GM21367 (cell line): ENCODE data around the gene AIDA.
"Not testable (repeated sequence)": the region's sequence is repeated elsewhere in the genome, so short reads cannot be mapped to it uniquely, and the experiment has no call there.

Experiments used
- ATAC-seq: cut with Tn5 transposase; IDR thresholded peaks from one replicate; pipeline ENCODE4 v1.9.1; 2021; ENCODE audit not compliant: unreplicated experiment

AIDA gene

DNA sequence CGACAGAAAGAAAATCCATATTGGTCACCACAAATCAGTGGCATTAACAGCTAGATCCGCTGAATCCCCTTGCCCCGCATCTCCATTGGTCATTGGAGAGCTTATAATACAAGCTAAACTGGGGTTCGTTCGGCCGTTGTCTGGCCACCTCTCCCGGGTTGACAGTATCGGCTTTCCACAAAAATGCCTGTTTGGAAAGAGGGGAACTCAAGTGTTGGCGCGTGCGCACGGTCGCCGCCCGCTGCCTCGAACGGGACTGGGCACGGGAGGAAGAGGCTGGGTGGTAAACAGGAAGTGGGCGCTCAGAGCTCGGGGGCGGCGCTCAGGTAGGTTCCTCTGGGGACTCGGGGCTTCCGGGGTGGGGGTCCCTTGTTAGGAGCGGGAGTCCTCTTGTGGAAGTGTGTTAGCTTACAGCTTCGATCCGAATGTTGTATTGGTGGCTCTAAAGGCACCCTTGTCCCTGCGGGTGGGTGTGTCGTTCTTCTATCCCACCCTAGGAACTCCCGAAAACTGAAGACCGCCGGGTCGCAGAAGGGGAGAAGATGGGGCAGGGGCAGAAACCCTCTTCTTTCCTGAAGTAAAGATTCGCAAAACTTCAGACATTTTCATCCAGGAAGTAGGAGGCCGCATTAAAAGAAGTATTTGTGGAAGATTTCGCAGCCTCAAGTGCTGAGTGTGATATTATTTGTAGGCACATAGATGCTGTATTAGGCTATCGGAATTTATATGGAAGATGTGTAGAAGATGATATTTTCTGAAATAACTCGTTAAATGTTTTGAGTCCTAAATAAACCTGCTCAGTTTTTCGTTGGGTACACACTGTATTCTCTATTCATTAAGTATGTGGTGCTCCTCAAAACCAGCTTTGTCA lies 1.0 kb upstream of the AIDA start:
- peak; percentile 61 for ATAC-seq

DNA sequence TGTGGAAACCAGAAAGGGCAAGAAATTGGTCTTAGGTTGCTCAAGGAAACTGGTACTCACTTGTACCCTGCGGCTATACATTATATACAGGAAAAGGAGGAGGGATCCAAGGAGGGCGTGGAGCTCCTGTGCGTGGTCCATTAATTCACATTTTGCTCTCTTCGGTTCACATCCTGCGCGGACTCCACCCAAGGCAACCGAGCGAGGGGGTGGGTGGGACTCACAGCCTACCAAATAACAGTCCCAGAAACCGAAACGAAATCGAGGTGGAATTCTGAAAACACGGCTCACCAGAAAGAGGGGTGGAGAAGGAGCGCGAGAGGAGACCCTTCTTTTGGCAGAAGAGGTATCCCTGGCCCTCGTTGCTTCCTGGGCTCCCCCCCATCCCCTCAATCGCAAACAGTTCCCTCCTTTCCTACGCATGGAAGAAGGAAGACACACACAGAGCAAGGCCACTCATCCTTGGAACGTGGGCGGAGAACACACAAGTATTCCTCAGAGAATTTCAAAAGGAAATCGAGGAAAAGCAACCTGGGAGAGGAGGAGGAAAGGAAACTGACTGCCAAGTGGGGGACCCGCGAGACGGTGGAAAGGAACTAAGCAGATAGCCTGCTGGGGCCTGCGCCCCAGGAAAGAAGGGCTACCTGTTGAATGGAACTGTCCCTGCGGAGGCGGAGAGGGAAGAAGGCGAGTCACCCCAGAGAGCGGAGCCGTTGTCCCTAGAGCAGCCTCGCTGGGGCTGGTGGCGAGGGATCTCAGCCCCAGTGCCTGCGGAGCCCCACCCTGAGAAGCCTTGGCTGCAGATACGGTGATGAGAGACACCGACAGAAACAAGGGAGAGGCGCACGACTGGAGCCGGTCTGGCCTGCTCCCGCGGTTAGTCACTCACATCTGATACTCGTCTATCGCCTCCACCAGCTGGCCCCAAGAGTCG lies 705 bp downstream of the AIDA start:
- ATAC-seq = peak; percentile 25

DNA sequence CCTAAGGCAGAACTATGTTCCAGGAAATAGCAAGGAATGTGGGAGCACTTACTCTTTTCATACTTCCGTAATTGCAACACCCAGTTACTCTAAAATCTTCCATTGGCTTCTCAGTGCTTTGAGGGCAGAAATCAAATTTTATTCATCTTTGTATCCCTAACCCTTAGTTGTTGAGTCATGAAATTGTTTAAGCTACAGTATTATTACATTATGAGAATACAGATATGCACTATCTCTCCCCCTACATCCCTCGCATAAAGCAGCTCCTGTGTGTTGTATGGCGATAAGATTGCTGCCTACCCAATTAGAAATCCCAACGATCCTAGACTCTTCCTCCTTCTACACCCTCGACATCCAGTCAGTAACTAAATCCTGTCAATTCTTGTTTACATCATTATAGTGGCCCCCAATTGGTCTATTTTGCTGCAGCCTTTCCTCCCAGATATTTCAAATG lies 2.6 kb downstream of the AIDA start:
- no peak for ATAC-seq

DNA sequence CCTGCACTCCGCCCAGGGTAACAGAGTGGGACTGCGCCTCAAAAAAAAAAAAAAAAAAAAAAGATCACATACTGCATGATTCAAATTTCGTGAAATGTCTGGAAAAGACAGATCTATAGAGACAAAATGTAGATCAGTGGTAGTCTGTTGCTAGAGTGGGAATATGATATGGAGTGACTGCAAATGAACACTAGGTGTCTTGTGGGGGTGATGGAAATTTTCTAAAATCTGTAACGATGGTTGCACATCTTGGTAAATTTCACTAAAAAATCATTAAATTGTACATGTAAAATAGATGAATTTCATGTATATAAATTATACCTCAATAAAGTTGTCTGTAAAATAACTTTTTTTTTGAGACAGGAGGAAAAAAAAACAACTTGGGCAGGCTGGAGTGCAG lies 5.5 kb downstream of the AIDA start:
- ATAC-seq = no peak

DNA sequence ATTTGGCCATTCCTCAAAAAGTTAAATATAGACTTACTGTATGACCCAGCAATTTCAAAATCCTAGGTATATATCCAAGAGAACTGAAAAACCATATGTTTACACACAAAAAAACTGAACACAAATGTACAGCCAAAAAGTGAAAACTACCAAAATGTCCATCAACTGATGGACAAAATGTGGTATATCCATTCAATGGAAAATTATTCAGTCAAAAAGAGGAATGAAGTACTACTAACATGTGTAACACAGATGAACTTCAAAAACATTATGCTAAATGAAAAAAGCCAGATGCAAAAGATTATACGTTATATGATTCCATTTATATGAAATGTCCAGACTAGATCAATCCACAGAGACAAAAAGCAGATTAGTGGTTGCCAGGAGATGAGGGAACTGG lies 8.0 kb downstream of the AIDA start:
- no peak for ATAC-seq

DNA sequence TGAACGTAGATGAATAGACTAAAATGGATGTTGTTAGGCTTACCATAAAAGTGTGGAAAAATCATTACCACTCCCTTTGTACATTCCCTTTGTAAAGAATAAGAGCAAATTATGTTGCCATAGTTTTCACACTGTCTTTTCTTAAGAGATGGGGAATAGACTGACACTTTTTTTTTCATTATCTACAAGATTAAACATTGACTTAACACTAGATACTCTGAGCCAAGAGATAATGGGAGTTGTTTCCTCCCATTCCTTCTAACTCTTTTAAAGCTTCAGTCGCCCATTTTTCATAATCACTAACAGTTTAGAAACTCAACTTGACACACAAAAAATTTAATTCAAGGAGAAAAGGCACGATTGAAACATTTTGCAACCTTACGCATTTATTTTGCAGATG lies 10.1 kb downstream of the AIDA start:
- no peak for ATAC-seq

DNA sequence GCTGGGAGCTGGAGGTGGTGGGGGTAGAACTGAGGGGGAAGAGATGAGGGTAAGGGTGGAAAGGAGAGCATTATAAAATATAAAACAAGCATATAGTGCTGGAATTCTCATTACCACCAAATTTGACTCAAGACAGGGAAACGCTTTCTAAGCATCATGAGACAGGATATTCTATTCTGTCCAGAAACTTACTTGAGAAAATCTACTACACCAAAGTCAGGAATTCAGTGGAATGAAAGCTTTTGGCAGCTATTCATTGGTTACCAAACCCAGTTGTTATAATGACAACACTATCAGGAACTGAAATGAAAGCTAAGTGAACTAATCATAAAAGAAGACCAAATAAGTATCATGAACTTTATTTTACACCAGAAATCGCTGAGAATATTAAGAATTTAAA lies 14.5 kb downstream of the AIDA start:
- no peak for ATAC-seq

DNA sequence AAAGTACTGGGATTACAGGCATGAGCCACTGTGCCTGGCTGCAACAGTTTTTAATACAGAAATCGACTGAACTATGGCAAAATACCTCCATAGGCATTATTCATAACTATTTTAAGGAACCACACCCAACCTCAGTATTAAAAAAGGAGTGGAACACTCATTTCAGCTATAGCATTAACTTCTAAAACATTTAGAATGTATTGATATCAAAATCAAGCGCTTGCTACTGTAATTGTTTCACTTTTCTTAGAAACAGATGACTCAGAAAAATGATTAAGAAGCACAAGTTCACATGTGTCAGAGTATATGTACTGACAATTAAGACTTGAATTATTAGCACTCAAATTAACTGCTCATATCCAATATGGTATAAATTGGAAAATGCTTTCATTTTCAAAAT lies 15.1 kb downstream of the AIDA start:
- ATAC-seq = no peak

DNA sequence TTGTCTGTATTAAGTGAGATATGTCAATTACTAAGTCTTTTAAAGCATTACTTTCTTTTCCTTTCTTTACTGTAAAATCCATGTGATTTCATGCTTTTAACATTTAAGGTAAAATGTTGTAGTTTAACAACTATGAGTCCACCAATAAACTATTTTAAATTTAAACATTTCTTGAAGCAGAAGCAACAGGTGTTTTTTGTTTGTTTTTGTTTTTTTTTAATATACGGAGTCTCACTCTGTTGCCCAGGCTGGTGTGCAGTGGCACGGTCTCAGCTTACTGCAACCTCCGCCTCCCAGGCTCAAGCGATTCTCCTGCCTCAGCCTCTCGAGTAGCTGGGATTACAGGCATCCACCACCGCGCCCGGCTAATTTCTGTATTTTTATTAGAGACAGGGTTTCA lies 15.6 kb downstream of the AIDA start:
- no peak for ATAC-seq

DNA sequence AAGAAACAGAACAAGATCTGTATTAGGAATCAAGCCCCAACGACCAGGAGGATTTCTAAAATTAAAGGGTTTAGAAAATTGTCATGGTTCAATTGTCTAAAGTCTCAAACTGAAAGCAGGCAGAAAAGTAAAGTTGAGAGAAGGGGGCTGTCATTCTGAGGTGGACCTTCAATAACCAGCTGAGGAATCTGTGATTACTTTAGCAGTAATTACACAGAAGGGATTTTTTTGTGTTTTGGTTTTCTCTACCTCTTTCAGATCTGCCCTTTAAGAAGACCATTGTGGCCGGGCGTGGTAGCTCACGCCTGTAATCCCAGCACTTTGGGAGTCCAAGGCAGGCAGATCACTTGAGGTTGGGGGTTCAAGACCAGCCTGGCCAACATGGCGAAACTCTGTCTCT lies 17.4 kb downstream of the AIDA start:
- no peak for ATAC-seq

DNA sequence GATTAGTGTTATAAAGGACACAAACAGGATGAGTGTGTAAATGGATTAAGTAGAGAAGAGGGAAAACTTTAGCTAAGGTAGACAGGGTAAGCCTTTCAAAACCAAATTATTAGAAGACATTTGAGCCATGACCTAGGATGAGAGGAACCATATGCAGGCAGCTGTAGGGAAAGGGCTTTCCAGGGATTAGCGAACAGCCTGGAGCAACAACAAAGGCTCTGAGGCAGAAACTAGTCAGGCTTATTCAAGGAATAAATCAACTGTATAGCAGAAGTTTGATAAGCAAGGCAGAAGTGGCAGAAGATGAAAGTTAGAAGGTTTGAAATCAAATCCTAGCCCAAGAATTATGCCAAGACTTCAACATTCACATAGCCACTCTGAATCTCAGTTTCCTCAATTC lies 21.3 kb downstream of the AIDA start:
- ATAC-seq = no peak

DNA sequence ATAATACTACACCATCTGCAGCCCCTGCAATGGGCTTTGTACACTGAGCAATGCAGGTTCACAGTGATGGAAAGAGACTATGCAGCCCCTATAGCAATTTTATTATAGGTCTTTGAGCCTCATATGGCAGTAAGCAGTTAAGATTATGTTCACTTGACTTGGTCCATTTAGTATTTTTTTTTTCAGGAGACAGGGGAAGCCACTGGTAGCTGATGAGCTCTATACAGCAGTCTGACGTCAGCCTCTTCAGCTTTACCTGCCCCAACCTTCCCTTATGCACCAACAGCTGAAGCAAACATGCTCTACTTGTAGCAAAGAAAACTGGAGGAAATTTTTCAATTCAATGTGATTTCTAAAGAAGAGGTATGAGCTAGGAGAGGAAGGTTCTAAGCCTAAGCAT lies 32.2 kb downstream of the AIDA start:
- ATAC-seq = no peak

DNA sequence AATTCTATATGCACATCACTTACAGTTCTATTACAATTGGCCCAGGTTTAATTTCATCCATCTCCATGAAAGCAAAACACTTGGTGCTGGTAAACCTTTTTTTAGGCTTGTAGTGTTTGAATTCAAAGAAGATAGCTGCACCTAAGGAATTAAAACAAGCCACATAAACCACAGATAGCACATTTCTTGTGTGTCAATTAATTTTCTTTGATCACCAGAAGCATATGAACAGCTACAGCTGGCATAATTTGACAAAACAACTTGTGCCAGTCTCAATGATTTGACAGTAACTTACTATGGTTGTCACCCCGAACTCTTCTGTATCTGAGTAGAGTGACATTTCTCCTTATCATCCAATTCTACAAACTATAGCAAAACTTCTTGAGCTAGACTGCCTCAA lies 42.2 kb downstream of the AIDA start:
- no peak for ATAC-seq

DNA sequence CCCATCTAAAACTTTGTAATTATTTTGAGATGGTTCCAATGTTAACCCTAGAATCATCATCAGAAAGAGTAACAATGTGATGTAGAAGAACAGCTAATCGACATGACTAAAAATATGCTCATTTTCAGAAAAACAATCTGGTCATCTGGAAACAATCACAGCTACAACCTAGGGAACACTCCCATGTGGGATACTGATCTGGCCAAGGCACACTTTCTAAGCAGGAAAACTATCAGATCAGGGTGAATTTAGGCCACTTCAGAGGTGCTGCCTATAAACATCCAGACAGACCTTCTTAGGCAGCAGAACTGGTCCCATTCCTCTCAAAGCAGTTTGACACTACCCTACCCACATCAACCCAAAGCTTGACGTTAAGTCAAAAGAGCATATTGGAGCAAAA lies 43.2 kb downstream of the AIDA start:
- ATAC-seq = not testable (repeated sequence)

DNA sequence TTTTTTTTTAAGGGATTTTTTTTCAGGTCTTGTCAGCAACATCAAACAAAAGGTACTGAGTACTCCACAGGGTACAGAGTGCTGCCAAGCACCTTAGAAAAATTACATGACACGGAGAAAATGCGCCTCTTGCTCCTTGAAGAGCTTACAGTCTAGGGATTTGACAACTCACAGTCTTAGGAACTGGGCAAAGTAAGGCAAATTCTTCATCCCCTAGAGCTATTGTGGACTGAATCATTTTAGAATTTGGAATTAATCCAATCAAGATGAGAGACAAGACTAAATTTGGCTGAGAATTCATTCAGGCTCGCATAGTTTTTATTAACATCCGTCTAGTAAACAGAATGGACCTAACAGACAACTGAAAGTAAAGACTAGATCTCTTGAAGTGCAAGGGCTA lies 44.1 kb downstream of the AIDA start:
- ATAC-seq = not testable (repeated sequence)

DNA sequence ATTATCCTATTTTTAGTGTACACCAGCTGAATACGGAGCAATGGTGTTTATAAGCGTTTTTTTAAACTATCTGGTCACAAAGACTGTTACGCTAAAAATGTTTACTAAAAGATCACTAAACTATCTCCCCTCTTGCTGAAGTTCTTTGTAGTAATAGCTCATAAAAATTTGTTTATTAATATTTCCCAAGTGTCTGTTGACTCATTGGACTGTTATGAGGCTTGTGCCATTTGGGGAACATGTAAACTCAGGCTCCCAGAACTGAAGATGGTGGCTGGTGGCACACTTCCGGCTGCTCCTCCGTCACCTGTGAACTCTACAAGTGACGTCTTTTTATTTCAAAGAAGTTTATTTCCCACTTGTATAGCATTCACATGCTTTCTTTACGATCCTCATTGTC lies 46.3 kb downstream of the AIDA start:
- ATAC-seq = no peak

DNA sequence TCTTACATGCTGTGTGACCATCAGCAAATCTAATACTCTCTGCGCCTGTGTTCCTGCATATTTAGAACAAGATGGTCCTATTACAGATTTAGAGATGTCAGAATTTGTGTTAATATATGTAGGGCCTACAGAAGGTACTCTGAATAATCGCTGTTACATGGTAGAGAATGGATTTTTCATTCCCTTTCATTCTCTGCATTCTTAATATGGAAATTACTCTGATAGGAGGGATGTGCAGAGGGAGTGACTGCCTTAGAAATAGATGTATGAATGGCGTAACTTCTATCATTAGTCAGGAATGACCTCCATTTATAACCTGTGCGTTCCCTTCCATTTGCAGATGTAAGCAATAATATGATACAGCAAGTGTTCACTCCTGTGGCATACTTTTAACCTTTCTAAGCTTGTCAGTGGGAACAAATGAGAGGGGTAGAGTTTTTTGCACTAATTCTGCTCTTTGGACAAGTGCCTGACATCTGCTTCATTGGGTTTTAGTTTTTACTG lies 48.8 kb downstream of the AIDA start:
- no peak for ATAC-seq

DNA sequence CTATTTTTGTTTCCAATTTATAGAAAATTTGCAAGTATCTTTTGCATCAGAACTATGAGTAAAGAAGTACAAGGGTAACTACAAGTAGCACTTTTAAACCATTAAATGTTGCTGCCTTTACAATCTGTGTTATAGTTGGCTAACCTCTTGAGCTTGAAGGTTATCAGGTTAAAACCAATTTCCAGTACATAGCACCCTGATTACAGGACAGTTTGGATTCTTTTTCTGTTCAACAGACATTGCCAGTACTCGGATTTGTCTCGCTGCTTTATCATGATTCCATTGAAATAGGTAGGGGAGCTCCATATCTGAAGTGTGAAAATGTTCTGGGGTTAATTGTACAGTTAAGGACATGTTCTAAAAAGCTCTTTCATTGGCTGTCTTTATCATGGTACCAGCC lies 54.4 kb downstream of the AIDA start:
- ATAC-seq = no peak

DNA sequence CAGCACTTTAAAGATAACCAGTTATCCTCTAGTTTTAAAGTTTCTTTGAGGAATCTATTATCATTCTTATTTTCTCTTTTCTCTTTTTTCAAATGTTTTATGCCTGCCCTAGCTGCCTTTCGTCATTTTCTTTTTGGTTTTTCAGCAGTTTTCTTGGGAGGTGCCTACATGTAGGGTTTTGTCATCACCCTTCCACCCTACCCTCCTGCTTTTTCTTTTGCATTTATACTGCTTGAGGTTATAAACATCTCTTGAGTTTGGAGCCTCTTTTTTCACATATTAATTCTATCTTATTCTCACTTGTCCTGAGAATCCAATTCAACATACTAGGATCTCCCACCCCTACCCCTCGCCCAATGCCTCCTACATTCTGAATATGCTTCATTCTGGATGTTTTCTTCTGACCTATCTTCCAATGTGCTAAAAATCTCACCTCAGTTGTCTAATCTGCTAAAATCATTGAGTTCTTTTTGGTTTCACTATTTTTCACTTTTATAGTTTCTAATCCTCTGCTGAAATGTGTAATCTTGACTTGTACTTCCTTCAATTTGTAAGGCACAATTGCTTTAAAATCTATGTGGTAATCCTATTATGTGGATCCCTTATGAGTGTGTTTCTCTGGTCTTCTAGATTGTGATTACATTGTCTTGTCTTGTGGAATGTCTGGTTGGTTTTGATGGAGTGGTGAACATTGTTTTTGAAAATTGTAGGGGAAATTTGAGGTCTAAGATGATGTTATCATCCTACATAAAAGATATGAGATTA lies 55.7 kb downstream of the AIDA start:
- no peak for ATAC-seq

DNA sequence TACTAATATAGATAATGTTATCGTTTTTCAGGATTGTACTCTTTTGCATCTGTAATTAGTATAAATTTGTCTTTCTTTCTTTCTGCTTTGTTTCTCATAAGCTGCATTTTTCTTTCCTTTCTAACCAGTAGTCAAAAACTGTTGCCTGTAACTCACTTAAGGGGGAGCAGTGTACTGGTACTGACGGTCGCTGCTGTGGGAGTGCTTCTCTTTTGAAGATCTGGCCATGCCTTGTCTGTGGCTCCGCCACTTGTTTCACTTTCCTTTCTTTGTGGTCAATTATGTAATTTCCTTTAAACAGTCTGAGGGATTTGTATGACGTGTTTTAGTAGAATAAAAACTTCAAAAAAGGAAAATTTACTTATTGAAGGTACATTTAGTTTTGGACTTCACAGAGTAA lies 57.4 kb downstream of the AIDA start:
- peak; percentile 95 for ATAC-seq

DNA sequence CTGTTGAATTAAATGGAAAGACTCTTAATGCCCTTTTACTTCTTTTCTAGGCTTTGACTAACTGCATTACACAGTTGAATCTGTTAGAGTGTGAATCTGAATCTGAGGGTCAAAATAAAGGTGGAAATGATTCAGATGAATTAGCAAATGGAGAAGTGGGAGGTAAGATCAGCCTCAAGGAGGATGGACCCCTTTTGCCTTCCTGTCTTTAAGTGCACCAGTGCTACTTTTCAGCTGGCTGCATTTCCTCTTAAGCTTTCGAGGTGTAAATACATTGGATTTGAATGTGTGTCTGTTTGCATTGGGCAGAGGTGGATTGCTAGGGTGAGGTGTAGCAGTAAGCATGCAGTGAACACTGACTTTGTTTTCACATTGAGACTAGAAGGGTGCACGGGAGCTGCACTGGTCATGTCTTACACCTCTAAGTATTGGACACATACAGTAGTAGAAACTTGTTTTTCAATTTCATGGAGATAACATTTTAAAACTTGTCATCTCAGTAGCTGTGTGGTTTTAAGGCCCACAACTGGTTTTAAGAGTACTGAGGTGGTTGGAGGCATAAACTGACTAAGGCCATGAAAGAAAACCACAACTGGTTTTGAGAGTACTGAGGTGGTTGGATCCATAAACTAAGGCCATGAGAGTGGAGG lies 59.0 kb downstream of the AIDA start:
- peak; percentile 56 for ATAC-seq
